WERI-Rb-1 (cell line): Measurements from ENCODE around the gene CRB3.
A peak's percentile ranks its signal among the peaks of the same experiment; 100 is the strongest.

Experiments used
- DNase-seq: peaks from one replicate; pipeline ENCODE4 v3.0.0-alpha.2; 2020
- H3K27ac ChIP-seq: fragments of 250-450 bp; sonication (Bioruptor Pico); 2 replicates; pipeline ENCODE4 v1.5.1; 2020; ENCODE audit warnings: mild to moderate bottlenecking, moderate library complexity
- H3K27me3 ChIP-seq: fragments of 250-450 bp; sonication (Bioruptor Pico); 2 replicates; pipeline ENCODE4 v1.5.1; 2021; ENCODE audit warnings: mild to moderate bottlenecking, low read depth, moderate library complexity; ENCODE audit not compliant: insufficient read depth, severe bottlenecking
- H3K36me3 ChIP-seq: fragments of 250-450 bp; sonication (Bioruptor Pico); 2 replicates; pipeline ENCODE4 v1.5.1; 2020; ENCODE audit warnings: mild to moderate bottlenecking, moderate library complexity
- H3K4me3 ChIP-seq: 2 replicates; pipeline ENCODE4 v1.5.1; 2011; ENCODE audit warnings: low read depth, mild to moderate bottlenecking, control low read depth, low read length
- H3K9me3 ChIP-seq: fragments of 250-450 bp; sonication (Bioruptor Pico); 2 replicates; pipeline ENCODE4 v1.5.1; 2021; ENCODE audit warnings: mild to moderate bottlenecking, moderate library complexity; ENCODE audit not compliant: severe bottlenecking
- TF ChIP-seq, protein P1 (sequence below): IDR thresholded peaks from 2 replicates; pipeline ENCODE4 v1.5.1; 2011; ENCODE audit warnings: low read depth, mild to moderate bottlenecking, control low read depth, inconsistent platforms, low read length

Gene CRB3

DNA sequence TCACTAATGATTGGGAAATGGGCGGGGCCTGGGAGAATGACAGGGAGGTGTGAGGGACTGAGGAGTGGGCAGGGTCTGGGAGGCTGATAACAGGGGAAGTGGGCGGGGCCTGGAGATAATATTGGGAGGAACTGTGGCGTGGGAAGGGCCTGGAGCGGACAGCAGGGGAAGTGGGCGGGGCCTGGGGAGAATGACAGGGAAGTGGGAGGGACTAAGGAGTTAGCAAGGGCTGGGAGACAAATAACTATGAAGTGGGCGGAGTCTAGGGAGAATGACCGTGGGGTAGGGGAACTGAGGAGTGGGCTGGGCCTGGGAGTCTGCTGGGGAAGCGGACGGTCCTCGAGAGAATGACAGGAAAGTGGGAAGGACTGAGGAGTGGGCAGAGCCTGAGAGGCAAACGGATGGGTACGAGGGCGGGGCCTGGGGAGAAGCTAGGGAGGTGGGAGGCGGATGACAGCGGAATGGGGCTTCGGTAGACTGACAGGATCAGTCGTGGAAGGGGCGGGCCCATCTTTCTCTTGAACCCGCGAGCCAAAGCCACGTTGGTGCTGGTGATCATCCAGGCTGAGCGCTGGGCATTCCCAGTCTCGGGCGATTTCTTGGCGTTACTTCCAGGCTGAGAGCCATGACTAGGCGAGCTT is 52.1 kb downstream of the CRB3 start:
- Histone ChIP-seq H3K27me3 (no peaks in the 10 kb centered on the region), H3K9me3 (no peaks in the 10 kb centered on the region), H3K27ac (peak overlapping the region; percentile 57), H3K36me3 (no peaks in the 10 kb centered on the region), H3K4me3 (peak overlapping the region; percentile 53)
- TF ChIP-seq, protein P1, sequence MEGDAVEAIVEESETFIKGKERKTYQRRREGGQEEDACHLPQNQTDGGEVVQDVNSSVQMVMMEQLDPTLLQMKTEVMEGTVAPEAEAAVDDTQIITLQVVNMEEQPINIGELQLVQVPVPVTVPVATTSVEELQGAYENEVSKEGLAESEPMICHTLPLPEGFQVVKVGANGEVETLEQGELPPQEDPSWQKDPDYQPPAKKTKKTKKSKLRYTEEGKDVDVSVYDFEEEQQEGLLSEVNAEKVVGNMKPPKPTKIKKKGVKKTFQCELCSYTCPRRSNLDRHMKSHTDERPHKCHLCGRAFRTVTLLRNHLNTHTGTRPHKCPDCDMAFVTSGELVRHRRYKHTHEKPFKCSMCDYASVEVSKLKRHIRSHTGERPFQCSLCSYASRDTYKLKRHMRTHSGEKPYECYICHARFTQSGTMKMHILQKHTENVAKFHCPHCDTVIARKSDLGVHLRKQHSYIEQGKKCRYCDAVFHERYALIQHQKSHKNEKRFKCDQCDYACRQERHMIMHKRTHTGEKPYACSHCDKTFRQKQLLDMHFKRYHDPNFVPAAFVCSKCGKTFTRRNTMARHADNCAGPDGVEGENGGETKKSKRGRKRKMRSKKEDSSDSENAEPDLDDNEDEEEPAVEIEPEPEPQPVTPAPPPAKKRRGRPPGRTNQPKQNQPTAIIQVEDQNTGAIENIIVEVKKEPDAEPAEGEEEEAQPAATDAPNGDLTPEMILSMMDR: no peak
- DNase-seq: peak; percentile 99
